SK-N-MC (cell line): ENCODE data around the gene DAB1.
"Not testable (repeated sequence)": the region's sequence is repeated elsewhere in the genome, so short reads cannot be mapped to it uniquely, and the experiment has no call there.

Experiments
- DNase-seq: peaks from one replicate; pipeline ENCODE4 v3.0.0-alpha.2; 2011; ENCODE audit warnings: low read depth, low spot score
- H3K27ac ChIP-seq: fragments of 200-600 bp; sonication (generic); 2 replicates; pipeline ENCODE4 v1.5.1; 2016; ENCODE audit warnings: mixed run types
- H3K36me3 ChIP-seq: fragments of 200-600 bp; sonication (generic); 2 replicates; pipeline ENCODE4 v1.6.1; 2017; ENCODE audit warnings: antibody characterized with exemption, low read length, mixed read lengths; ENCODE audit not compliant: insufficient read depth
- H3K4me3 ChIP-seq: fragments of 200-600 bp; sonication (generic); 2 replicates; pipeline ENCODE4 v1.5.1; 2016
- H3K9ac ChIP-seq: fragments of 200-600 bp; sonication (generic); 2 replicates; pipeline ENCODE4 v1.8.0; 2017; ENCODE audit warnings: mixed run types, mixed read lengths; ENCODE audit not compliant: insufficient read length
- H3K9me3 ChIP-seq: fragments of 200-600 bp; sonication (generic); 2 replicates; pipeline ENCODE4 v1.6.1; 2017; ENCODE audit warnings: low read depth, mild to moderate bottlenecking, antibody characterized with exemption, low read length, moderate library complexity, mixed read lengths
- EZH2 ChIP-seq: fragments of 200-600 bp; sonication (generic); IDR thresholded peaks from one replicate; pipeline ENCODE4 v1.6.1; 2017; ENCODE audit warnings: antibody characterized with exemption
- FOXP2 ChIP-seq: optimal IDR thresholded peaks from 2 replicates; pipeline ENCODE3; 2011; ENCODE audit warnings: mild to moderate bottlenecking, moderate library complexity; ENCODE audit not compliant: insufficient read depth; ENCODE audit errors: extremely low read length, control extremely low read depth
- POLR2AphosphoS5 ChIP-seq: IDR thresholded peaks from 2 replicates; pipeline ENCODE4 v1.6.1; 2012; ENCODE audit warnings: mild to moderate bottlenecking, low read depth, low read length, borderline replicate concordance

The DAB1 gene

GRCh38 chr1:57101209-57101608 is 322.7 kb downstream of the DAB1 start:
- H3K36me3 ChIP-seq = no peaks in the 10 kb centered on the region
- TF ChIP-seq POLR2AphosphoS5 (no peak), EZH2 (no peak), FOXP2 (no peak)

GRCh38 chr1:57094749-57095148 is 329.1 kb downstream of the DAB1 start:
- no peaks in the 10 kb centered on the region for H3K9me3 ChIP-seq
- no peaks in the 10 kb centered on the region for H3K36me3 ChIP-seq
- no peak for DNase-seq
- no peak overlapping the region for H3K27ac ChIP-seq
- TF ChIP-seq POLR2AphosphoS5 (no peak), EZH2 (no peak), FOXP2 (no peak)
- no peak overlapping the region for H3K9ac ChIP-seq
- no peak overlapping the region for H3K4me3 ChIP-seq

More at GRCh38 chr1:57101209-57101608, 322.7 kb downstream of the DAB1 start:
- H3K9me3 ChIP-seq = no peaks in the 10 kb centered on the region
- H3K4me3 ChIP-seq = no peak overlapping the region
- H3K27ac ChIP-seq = no peak overlapping the region
- no peak overlapping the region for H3K9ac ChIP-seq
- DNase-seq = no peak

- TF ChIP-seq FOXP2 (no peak), POLR2AphosphoS5 (no peak), EZH2 (no peak)
- Histone ChIP-seq H3K27ac (no peak overlapping the region), H3K4me3 (no peak overlapping the region), H3K9me3 (no peaks in the 10 kb centered on the region), H3K36me3 (no peaks in the 10 kb centered on the region), H3K9ac (no peak overlapping the region)
- DNase-seq = no peak
Measured at GRCh38 chr1:57093122-57093521, 330.7 kb downstream of the DAB1 start.

- H3K9ac ChIP-seq = no peak overlapping the region
- no peaks in the 10 kb centered on the region for H3K9me3 ChIP-seq
- H3K27ac ChIP-seq = no peak overlapping the region
- no peak overlapping the region for H3K4me3 ChIP-seq
- TF ChIP-seq EZH2 = no peak
- TF ChIP-seq FOXP2 = no peak
- TF ChIP-seq POLR2AphosphoS5 = no peak
- H3K36me3 ChIP-seq = no peaks in the 10 kb centered on the region
- DNase-seq = no peak
Measured at GRCh38 chr1:57091642-57092041, 332.2 kb downstream of the DAB1 start.

GRCh38 chr1:57089855-57090254 is 334.0 kb downstream of the DAB1 start:
- H3K27ac ChIP-seq = no peak overlapping the region
- no peak overlapping the region for H3K4me3 ChIP-seq
- no peak for DNase-seq
- no peaks in the 10 kb centered on the region for H3K36me3 ChIP-seq
- no peak overlapping the region for H3K9ac ChIP-seq
- H3K9me3 ChIP-seq = no peaks in the 10 kb centered on the region
- TF ChIP-seq FOXP2 = no peak
- TF ChIP-seq POLR2AphosphoS5 = no peak
- TF ChIP-seq EZH2 = no peak

GRCh38 chr1:57089221-57089620 is 334.6 kb downstream of the DAB1 start:
- H3K27ac ChIP-seq = no peak overlapping the region
- no peaks in the 10 kb centered on the region for H3K9me3 ChIP-seq
- no peak overlapping the region for H3K9ac ChIP-seq
- DNase-seq = no peak
- TF ChIP-seq EZH2 (no peak), POLR2AphosphoS5 (no peak), FOXP2 (no peak)
- H3K36me3 ChIP-seq = no peaks in the 10 kb centered on the region
- H3K4me3 ChIP-seq = no peak overlapping the region

- TF ChIP-seq EZH2 (no peak), POLR2AphosphoS5 (no peak), FOXP2 (no peak)
- no peak overlapping the region for H3K4me3 ChIP-seq
- H3K9me3 ChIP-seq = no peaks in the 10 kb centered on the region
- no peaks in the 10 kb centered on the region for H3K36me3 ChIP-seq
- DNase-seq = no peak
- no peak overlapping the region for H3K27ac ChIP-seq
- no peak overlapping the region for H3K9ac ChIP-seq
Measured at GRCh38 chr1:57088653-57089052, 335.2 kb downstream of the DAB1 start.

GRCh38 chr1:57087660-57088059 is 336.2 kb downstream of the DAB1 start:
- H3K9me3 ChIP-seq, H3K36me3 ChIP-seq, DNase-seq, H3K4me3 ChIP-seq, H3K9ac ChIP-seq, H3K27ac ChIP-seq: not testable (repeated sequence)

- Histone ChIP-seq H3K36me3 (no peaks in the 10 kb centered on the region), H3K9me3 (no peaks in the 10 kb centered on the region), H3K27ac (no peak overlapping the region), H3K4me3 (no peak overlapping the region), H3K9ac (no peak overlapping the region)
- DNase-seq = no peak
- TF ChIP-seq POLR2AphosphoS5 (no peak), EZH2 (no peak), FOXP2 (no peak)
Measured at GRCh38 chr1:57086154-57086553, 337.7 kb downstream of the DAB1 start.

GRCh38 chr1:57084701-57085100 is 339.2 kb downstream of the DAB1 start:
- TF ChIP-seq FOXP2 = no peak

More at GRCh38 chr1:57084701-57085100, 339.2 kb downstream of the DAB1 start:
- Histone ChIP-seq H3K4me3 (no peak overlapping the region), H3K36me3 (no peaks in the 10 kb centered on the region), H3K9me3 (no peaks in the 10 kb centered on the region), H3K9ac (no peak overlapping the region), H3K27ac (no peak overlapping the region)
- no peak for DNase-seq
